OCI-LY1 (cell line): Measurements from ENCODE around the gene DCX.

Experiments
- H2AFZ ChIP-seq: fragments of 200-600 bp; sonication (generic), shearing (Covaris generic); 2 replicates; pipeline ENCODE4 v1.6.0; 2014; ENCODE audit warnings: antibody characterized with exemption, mild to moderate bottlenecking, low read length
- H3F3A ChIP-seq: fragments of 200-600 bp; sonication (generic), shearing (Covaris generic); 2 replicates; pipeline ENCODE4 v1.6.0; 2014; ENCODE audit warnings: mild to moderate bottlenecking, antibody characterized with exemption, low read length, moderate library complexity; ENCODE audit not compliant: insufficient read depth
- H3K27ac ChIP-seq: fragments of 200-600 bp; sonication (generic); 2 replicates; pipeline ENCODE4 v1.5.1; 2014; ENCODE audit warnings: low read length, mixed run types, mild to moderate bottlenecking, low read depth; ENCODE audit not compliant: poor library complexity, severe bottlenecking
- H3K27me3 ChIP-seq: fragments of 200-600 bp; sonication (generic); 2 replicates; pipeline ENCODE4 v1.6.0; 2014; ENCODE audit warnings: antibody characterized with exemption, mild to moderate bottlenecking, low read length, moderate library complexity; ENCODE audit not compliant: insufficient read depth
- H3K36me3 ChIP-seq: fragments of 200-600 bp; sonication (generic); 2 replicates; pipeline ENCODE4 v1.6.1; 2014; ENCODE audit warnings: mild to moderate bottlenecking, antibody characterized with exemption, low read length, moderate library complexity, mixed read lengths; ENCODE audit not compliant: insufficient read depth
- H3K4me1 ChIP-seq: fragments of 200-600 bp; sonication (generic); 2 replicates; pipeline ENCODE4 v1.5.1; 2014; ENCODE audit warnings: mild to moderate bottlenecking, low read length, moderate library complexity; ENCODE audit not compliant: insufficient read depth, severe bottlenecking
- H3K4me2 ChIP-seq: fragments of 200-600 bp; sonication (generic), shearing (Covaris generic); 2 replicates; pipeline ENCODE4 v1.6.1; 2014; ENCODE audit warnings: low read length
- H3K4me3 ChIP-seq: fragments of 200-600 bp; sonication (generic); 2 replicates; pipeline ENCODE4 v1.5.1; 2014; ENCODE audit warnings: low read length, low read depth, mild to moderate bottlenecking, mixed read lengths; ENCODE audit not compliant: poor library complexity, severe bottlenecking
- H3K79me2 ChIP-seq: fragments of 200-600 bp; shearing (Covaris generic); 2 replicates; pipeline ENCODE4 v1.6.1; 2016; ENCODE audit warnings: mixed run types, low read length, mixed read lengths; ENCODE audit not compliant: insufficient read depth
- H3K9ac ChIP-seq: fragments of 200-600 bp; sonication (generic), shearing (Covaris generic); 2 replicates; pipeline ENCODE4 v1.6.1; 2014; ENCODE audit warnings: mild to moderate bottlenecking, low read length, mixed read lengths
- H3K9me2 ChIP-seq: fragments of 200-600 bp; sonication (generic), shearing (Covaris generic); 2 replicates; pipeline ENCODE4 v1.6.1; 2014; ENCODE audit warnings: low read depth, mild to moderate bottlenecking, low read length, mixed read lengths
- H3K9me3 ChIP-seq: fragments of 200-600 bp; shearing (Covaris generic); 2 replicates; pipeline ENCODE4 v1.6.1; 2014; ENCODE audit warnings: low read length, mixed read lengths
- H4K20me1 ChIP-seq: fragments of 200-600 bp; sonication (generic), shearing (Covaris generic); 2 replicates; pipeline ENCODE4 v1.6.0; 2016; ENCODE audit warnings: mild to moderate bottlenecking, low read length; ENCODE audit not compliant: insufficient read depth
- CTCF ChIP-seq: fragments of 200-600 bp; sonication (generic), shearing (Covaris generic); IDR thresholded peaks from 2 replicates; pipeline ENCODE4 v1.5.1; 2017; ENCODE audit warnings: mild to moderate bottlenecking, antibody characterized with exemption, low read length, moderate library complexity, mixed read lengths
- EZH2 ChIP-seq: fragments of 200-600 bp; sonication (generic), shearing (Covaris generic); IDR thresholded peaks from 2 replicates; pipeline ENCODE4 v1.8.0; 2017; ENCODE audit warnings: borderline replicate concordance, mixed run types, mild to moderate bottlenecking, antibody characterized with exemption, low read length, moderate library complexity, mixed read lengths

Gene DCX

GRCh38 chrX:111353793-111354192 lies 58.2 kb downstream of the DCX start:
- Histone ChIP-seq H2AFZ (no peak overlapping the region), H3K27me3 (no peaks in the 10 kb centered on the region), H3K79me2 (no peaks in the 10 kb centered on the region), H3K9me3 (no peaks in the 10 kb centered on the region), H3F3A (no peaks in the 10 kb centered on the region), H3K4me3 (no peak overlapping the region), H4K20me1 (no peaks in the 10 kb centered on the region), H3K4me1 (no peaks in the 10 kb centered on the region), H3K9me2 (no peaks in the 10 kb centered on the region), H3K4me2 (no peak overlapping the region), H3K27ac (no peak overlapping the region), H3K9ac (no peak overlapping the region), H3K36me3 (no peaks in the 10 kb centered on the region)
- TF ChIP-seq EZH2 (no peak), CTCF (no peak)

GRCh38 chrX:111352424-111352823 lies 59.6 kb downstream of the DCX start:
- no peaks in the 10 kb centered on the region for H3K36me3 ChIP-seq
- H4K20me1 ChIP-seq = no peaks in the 10 kb centered on the region
- no peaks in the 10 kb centered on the region for H3K4me1 ChIP-seq
- H3K9me2 ChIP-seq = no peaks in the 10 kb centered on the region
- no peaks in the 10 kb centered on the region for H3K27me3 ChIP-seq
- no peak overlapping the region for H3K4me2 ChIP-seq
- H3K9ac ChIP-seq = no peak overlapping the region
- no peaks in the 10 kb centered on the region for H3F3A ChIP-seq
- no peaks in the 10 kb centered on the region for H3K9me3 ChIP-seq
- H3K79me2 ChIP-seq = no peaks in the 10 kb centered on the region
- no peak overlapping the region for H3K27ac ChIP-seq
- no peak overlapping the region for H3K4me3 ChIP-seq
- no peak overlapping the region for H2AFZ ChIP-seq
- TF ChIP-seq CTCF (no peak), EZH2 (no peak)

- H3K4me3 ChIP-seq = no peak overlapping the region
- no peaks in the 10 kb centered on the region for H3K9me2 ChIP-seq
- no peaks in the 10 kb centered on the region for H3K79me2 ChIP-seq
- H4K20me1 ChIP-seq = no peaks in the 10 kb centered on the region
- no peaks in the 10 kb centered on the region for H3K9me3 ChIP-seq
- TF ChIP-seq EZH2 = no peak
- TF ChIP-seq CTCF = no peak
- no peak overlapping the region for H3K4me2 ChIP-seq
- no peaks in the 10 kb centered on the region for H3F3A ChIP-seq
- H3K27ac ChIP-seq = no peak overlapping the region
- no peaks in the 10 kb centered on the region for H3K27me3 ChIP-seq
- H3K4me1 ChIP-seq = no peaks in the 10 kb centered on the region
- no peak overlapping the region for H3K9ac ChIP-seq
- no peak overlapping the region for H2AFZ ChIP-seq
- no peaks in the 10 kb centered on the region for H3K36me3 ChIP-seq
Measured at GRCh38 chrX:111349934-111350333, 62.1 kb downstream of the DCX start.
